HCT116 (cell line): ENCODE data around the gene SHROOM3.

ENCODE experiments used
- CTCF ChIP-seq, 3 experiments: fragments of 200-600 bp in 1 of 3; sonication (generic) in 1 of 3; IDR thresholded peaks in 2 of 3; conservative IDR thresholded peaks in 1 of 3; 2 replicates each; pipeline ENCODE4 v1.5.1; 2012 to 2017; ENCODE audit warnings: low read depth in 2 of 3, low read length in 2 of 3, antibody characterized with exemption in 1 of 3, borderline replicate concordance in 1 of 3, control low read depth in 1 of 3, mild to moderate bottlenecking in 1 of 3, mixed read lengths in 1 of 3, mixed run types in 1 of 3, moderate library complexity in 1 of 3; ENCODE audit not compliant: insufficient read depth in 1 of 3
- POLR2A ChIP-seq: IDR thresholded peaks from 2 replicates; pipeline ENCODE4 v1.7.0; 2011; ENCODE audit warnings: borderline replicate concordance; ENCODE audit not compliant: insufficient read depth, insufficient read length; ENCODE audit errors: extremely low read depth
- POLR2AphosphoS5 ChIP-seq: IDR thresholded peaks from 2 replicates; pipeline ENCODE4 v1.6.1; 2011; ENCODE audit warnings: mild to moderate bottlenecking, low read depth, low read length, moderate library complexity
- YY1 ChIP-seq: IDR thresholded peaks from 2 replicates; pipeline ENCODE4 v1.6.1; 2011; ENCODE audit warnings: low read length, low read depth, moderate library complexity, mild to moderate bottlenecking; ENCODE audit not compliant: insufficient replicate concordance; ENCODE audit errors: extremely low read depth
- TF ChIP-seq, protein P1 (sequence below): IDR thresholded peaks from 2 replicates; pipeline ENCODE4 v1.6.1; 2012

DNA sequence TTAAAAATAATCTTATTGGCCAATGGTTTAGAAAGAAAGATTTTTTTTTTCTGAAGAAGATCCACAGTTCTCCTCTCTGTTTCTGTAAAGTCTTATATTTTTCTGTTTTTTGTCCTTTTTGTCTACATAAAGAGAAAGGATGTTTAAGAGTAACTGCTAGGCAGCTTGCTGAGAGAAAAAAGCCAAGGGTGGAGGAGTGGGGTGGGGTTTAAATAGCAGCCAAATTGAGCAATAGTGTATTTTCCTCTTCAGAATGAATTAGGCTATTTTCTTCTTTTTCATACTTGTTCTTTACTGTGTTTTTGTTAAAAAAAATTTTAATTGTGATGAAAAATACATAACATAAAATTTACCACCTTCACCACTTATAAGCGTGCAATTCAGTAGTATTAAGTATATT lies 238.3 kb downstream of the SHROOM3 start:
- TF ChIP-seq POLR2AphosphoS5 = no peak
- TF ChIP-seq POLR2A = no peak
- no peak for TF ChIP-seq CTCF (IDR thresholded peaks at IDR 0.05 in 2 of 3, conservative IDR thresholded peaks at IDR 0.05 in 1 of 3; ENCODE audit: borderline replicate concordance in 1 of 3, insufficient read depth in 1 of 3, low read depth in 2 of 3, low read length in 2 of 3)
- TF ChIP-seq, protein P1, sequence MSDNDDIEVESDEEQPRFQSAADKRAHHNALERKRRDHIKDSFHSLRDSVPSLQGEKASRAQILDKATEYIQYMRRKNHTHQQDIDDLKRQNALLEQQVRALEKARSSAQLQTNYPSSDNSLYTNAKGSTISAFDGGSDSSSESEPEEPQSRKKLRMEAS = no peak
- TF ChIP-seq YY1 = no peak
